Ascending aorta (tissue), 2 donors: ENCODE results near the gene NUDCD2. TPM values are rescaled to one million over a fixed set of nuclear protein-coding genes. Genes with fewer than 3 reads are reported as not detected.

Source experiments
- DNase-seq, 2 donors: peaks; one replicate each; pipeline ENCODE4 v3.0.0-alpha.2; 2019; ENCODE audit warnings: low spot score in 2 of 2
- H3K27ac ChIP-seq, 2 donors: fragments of 200-600 bp; sonication (generic); one replicate each; pipeline ENCODE4 v1.5.1; 2016 to 2017; ENCODE audit warnings: mild to moderate bottlenecking in 1 of 2
- H3K27me3 ChIP-seq: fragments of 200-600 bp; sonication (generic); one replicate; pipeline ENCODE4 v1.5.1; 2017
- H3K36me3 ChIP-seq, 2 donors: fragments of 200-600 bp; sonication (generic); one replicate each; pipeline ENCODE4 v1.5.1; 2016
- H3K4me1 ChIP-seq, 2 donors: fragments of 200-600 bp; sonication (generic); one replicate each; pipeline ENCODE4 v1.5.1; 2016 to 2017; ENCODE audit warnings: mild to moderate bottlenecking in 1 of 2
- H3K4me3 ChIP-seq, 2 donors: fragments of 200-600 bp; sonication (generic); one replicate each; pipeline ENCODE4 v1.5.1; 2016 to 2017; ENCODE audit warnings: mild to moderate bottlenecking in 1 of 2
- H3K9me3 ChIP-seq, 2 donors: fragments of 200-600 bp; sonication (generic); one replicate each; pipeline ENCODE4 v1.5.1; 2016
- intact Hi-C: fragments of 100-400 bp; cut with DNase I; formaldehyde crosslinking; loops from one replicate; pipeline ENCODE4 v1.15.1; 2023
- total RNA-seq: library from RNA; depleted of rRNA; stranded (reverse); fragments of >200 nt; gene quantifications from one replicate; pipeline ENCODE4 v1.1.0, GENCODE V29; 2016
- TF ChIP-seq, protein P1 (sequence below), 3 experiments: fragments of 200-600 bp in 2 of 3; fragments of 450-650 bp in 1 of 3; sonication (generic) in 2 of 3; IDR thresholded peaks; one replicate each; pipeline ENCODE4 v1.5.1; 2016 to 2019; ENCODE audit warnings: antibody characterized with exemption in 3 of 3, mild to moderate bottlenecking in 1 of 3, moderate library complexity in 1 of 3

The NUDCD2 gene
- total RNA-seq, 1 donor from 2014 or later = 4.6 TPM

GRCh38 chr5:163463063-163463435 is 3.1 kb upstream of the NUDCD2 start:
- peaks cover 0 to 7% of the 10 kb centered on the region in 2 donors for H3K4me1 ChIP-seq
- TF ChIP-seq, protein P1, sequence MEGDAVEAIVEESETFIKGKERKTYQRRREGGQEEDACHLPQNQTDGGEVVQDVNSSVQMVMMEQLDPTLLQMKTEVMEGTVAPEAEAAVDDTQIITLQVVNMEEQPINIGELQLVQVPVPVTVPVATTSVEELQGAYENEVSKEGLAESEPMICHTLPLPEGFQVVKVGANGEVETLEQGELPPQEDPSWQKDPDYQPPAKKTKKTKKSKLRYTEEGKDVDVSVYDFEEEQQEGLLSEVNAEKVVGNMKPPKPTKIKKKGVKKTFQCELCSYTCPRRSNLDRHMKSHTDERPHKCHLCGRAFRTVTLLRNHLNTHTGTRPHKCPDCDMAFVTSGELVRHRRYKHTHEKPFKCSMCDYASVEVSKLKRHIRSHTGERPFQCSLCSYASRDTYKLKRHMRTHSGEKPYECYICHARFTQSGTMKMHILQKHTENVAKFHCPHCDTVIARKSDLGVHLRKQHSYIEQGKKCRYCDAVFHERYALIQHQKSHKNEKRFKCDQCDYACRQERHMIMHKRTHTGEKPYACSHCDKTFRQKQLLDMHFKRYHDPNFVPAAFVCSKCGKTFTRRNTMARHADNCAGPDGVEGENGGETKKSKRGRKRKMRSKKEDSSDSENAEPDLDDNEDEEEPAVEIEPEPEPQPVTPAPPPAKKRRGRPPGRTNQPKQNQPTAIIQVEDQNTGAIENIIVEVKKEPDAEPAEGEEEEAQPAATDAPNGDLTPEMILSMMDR (IDR thresholded peaks at IDR 0.05) = no peak
- no peak overlapping the region for H3K27ac ChIP-seq
- no peaks in the 10 kb centered on the region for H3K36me3 ChIP-seq
- H3K9me3 ChIP-seq = no peaks in the 10 kb centered on the region
- no peak for DNase-seq
- H3K27me3 ChIP-seq = no peaks in the 10 kb centered on the region
- intact Hi-C loops = no loop called here
- no peak overlapping the region for H3K4me3 ChIP-seq

DNA sequence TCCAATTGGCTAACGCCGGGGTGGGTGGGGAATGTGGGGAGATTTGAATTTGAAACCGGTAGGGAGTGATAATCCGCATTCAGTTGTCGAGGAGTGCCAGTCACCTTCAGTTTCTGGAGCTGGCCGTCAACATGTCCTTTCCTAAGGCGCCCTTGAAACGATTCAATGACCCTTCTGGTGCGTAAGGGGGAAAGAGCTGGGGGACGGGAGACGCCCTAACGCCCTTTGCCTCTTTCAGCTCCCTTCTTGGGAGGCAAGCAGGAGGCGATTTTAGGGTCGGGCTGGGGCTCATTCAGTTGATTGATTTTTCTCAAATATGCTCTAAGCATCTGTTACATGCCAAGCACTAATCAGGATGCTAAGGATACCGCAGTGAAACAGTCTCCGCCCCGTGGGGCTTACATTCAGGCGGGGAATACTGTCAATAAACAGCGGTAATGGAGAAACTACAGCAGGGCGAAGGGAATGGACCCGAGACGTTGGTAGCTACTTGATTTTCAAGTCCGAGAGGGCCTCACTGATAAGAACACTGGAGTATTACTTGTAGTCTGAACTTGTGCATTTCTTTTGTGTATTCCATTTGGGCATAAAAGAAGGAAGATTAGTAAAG is 765 bp upstream of the NUDCD2 start, which contains the start of gene HMMR:
Gene HMMR (plus strand): TSS at position 71 of the 610 bp plus-strand sequence. CDS start 61 bp downstream, at position 132.
- no peaks in the 10 kb centered on the region for H3K27me3 ChIP-seq
- DNase-seq = peak in 1 of 2 donors; percentile 63
- peak within 1 kb of the TSS; percentile 72 to 79 for H3K4me3 ChIP-seq
- intact Hi-C loops = loop anchor here (1.0 kb wide), 2 partner anchors 23 to 45 kb away; partner anchors contain the start of genes CCNG1 and MAT2B
- no peaks in the 10 kb centered on the region for H3K36me3 ChIP-seq
- peak within 1 kb of the TSS; percentile 83 to 96 for H3K27ac ChIP-seq
- no peaks in the 10 kb centered on the region for H3K9me3 ChIP-seq
- H3K4me1 ChIP-seq = peaks cover 0 to 7% of the 10 kb centered on the region in 2 donors
- TF ChIP-seq, protein P1 (IDR thresholded peaks at IDR 0.05) = no peak

DNA sequence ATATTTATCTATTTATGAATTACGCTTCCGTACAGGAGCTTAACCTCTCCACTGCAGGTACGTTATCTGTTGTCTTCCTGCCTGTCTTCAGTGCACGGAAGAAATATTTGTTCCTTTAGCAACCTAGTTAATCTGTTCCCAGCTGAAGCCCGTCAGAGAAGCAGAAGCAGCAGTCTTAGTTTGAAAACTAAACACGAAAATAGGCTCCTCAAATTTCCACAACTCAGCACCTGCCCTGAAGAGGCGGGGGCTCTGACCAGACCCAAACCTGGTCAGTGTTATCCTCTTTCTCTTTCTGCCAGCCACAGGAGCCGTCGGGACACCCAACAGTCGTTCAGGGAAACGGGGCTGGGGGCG is 462 bp downstream of the NUDCD2 start:
- peaks cover 0 to 7% of the 10 kb centered on the region in 2 donors for H3K4me1 ChIP-seq
- DNase-seq = no peak
- TF ChIP-seq, protein P1 (IDR thresholded peaks at IDR 0.05) = no peak
- H3K27ac ChIP-seq = peak overlapping the region; percentile 83 to 96
- intact Hi-C loops = no loop called here
- peak overlapping the region; percentile 72 to 79 for H3K4me3 ChIP-seq
- H3K9me3 ChIP-seq = no peaks in the 10 kb centered on the region
- H3K36me3 ChIP-seq = peaks cover 0 to 12% of the 10 kb centered on the region in 2 donors
- no peaks in the 10 kb centered on the region for H3K27me3 ChIP-seq

- H3K27me3 ChIP-seq = no peaks in the 10 kb centered on the region
- DNase-seq = no peak
- intact Hi-C loops = no loop called here
- peaks cover 0 to 7% of the 10 kb centered on the region in 2 donors for H3K4me1 ChIP-seq
- H3K4me3 ChIP-seq = peak overlapping the region; percentile 72 to 79
- H3K27ac ChIP-seq = peak overlapping the region; percentile 83 to 96
- TF ChIP-seq, protein P1 (IDR thresholded peaks at IDR 0.05) = no peak
- peaks cover 0 to 15% of the 10 kb centered on the region in 2 donors for H3K36me3 ChIP-seq
- H3K9me3 ChIP-seq = no peaks in the 10 kb centered on the region
These were observed 1.0 kb downstream of the NUDCD2 start for GRCh38 chr5:163458778-163459385.

- Histone ChIP-seq H3K36me3 (peaks cover 5 to 28% of the 10 kb centered on the region in 2 donors), H3K4me3 (no peak overlapping the region), H3K27me3 (no peaks in the 10 kb centered on the region), H3K4me1 (peaks cover 0 to 9% of the 10 kb centered on the region in 2 donors), H3K27ac (no peak overlapping the region), H3K9me3 (no peaks in the 10 kb centered on the region)
- intact Hi-C loops = no loop called here
- TF ChIP-seq, protein P1 (IDR thresholded peaks at IDR 0.05) = no peak
- DNase-seq = no peak
These were observed 3.1 kb downstream of the NUDCD2 start for GRCh38 chr5:163456840-163457239.
